OCI-LY7 (cell line): ENCODE measurements around the gene GIMAP8. TPM values are rescaled to one million over a fixed set of nuclear protein-coding genes. Genes with fewer than 3 reads are reported as not detected.
"Not testable (repeated sequence)": the region's sequence is repeated elsewhere in the genome, so short reads cannot be mapped to it uniquely, and the experiment has no call there.

Experiments used
- BruUV-seq: library from RNA; stranded (reverse); fragments of 400-500 nt; replicated peaks from 2 replicates; lab custom pipeline; 2021; lab: Mats Ljungman, UMichigan
- CTCF ChIA-PET: fragments of 300-600 bp; sonication (Branson Sonifier 250); formaldehyde crosslinking; loops from one replicate; lab custom pipeline; 2022; ENCODE audit warnings: antibody characterized with exemption; ENCODE audit not compliant: unreplicated experiment; lab: Charles Lee
- POLR2A ChIA-PET: fragments of 300-600 bp; sonication (Branson Sonifier 250); formaldehyde crosslinking; loops from one replicate; lab custom pipeline; 2022; ENCODE audit warnings: antibody characterized with exemption; lab: Charles Lee
- DNase-seq: peaks from one replicate; pipeline ENCODE4 v3.0.0-alpha.2; 2015; ENCODE audit warnings: low spot score
- H2AFZ ChIP-seq: fragments of 200-600 bp; sonication (generic), shearing (Covaris generic); 2 replicates; pipeline ENCODE4 v1.6.1; 2014; ENCODE audit warnings: mild to moderate bottlenecking, antibody characterized with exemption, low read length, moderate library complexity
- H3K27ac ChIP-seq: fragments of 200-600 bp; sonication (generic); 2 replicates; pipeline ENCODE4 v1.5.1; 2014; ENCODE audit warnings: mixed run types, low read depth, mild to moderate bottlenecking, moderate library complexity, low read length, inconsistent platforms; ENCODE audit not compliant: poor library complexity, severe bottlenecking
- H3K36me3 ChIP-seq: fragments of 200-600 bp; sonication (generic); 2 replicates; pipeline ENCODE4 v1.6.1; 2014; ENCODE audit warnings: mild to moderate bottlenecking, antibody characterized with exemption, low read length, moderate library complexity, mixed read lengths; ENCODE audit not compliant: insufficient read depth
- H3K4me1 ChIP-seq: fragments of 200-600 bp; sonication (generic); 2 replicates; pipeline ENCODE4 v1.5.1; 2014; ENCODE audit warnings: mild to moderate bottlenecking, low read length; ENCODE audit not compliant: insufficient read depth, poor library complexity, severe bottlenecking
- H3K4me2 ChIP-seq: fragments of 200-600 bp; sonication (generic); 2 replicates; pipeline ENCODE4 v1.6.1; 2014; ENCODE audit warnings: mild to moderate bottlenecking, low read length
- H3K4me3 ChIP-seq: fragments of 200-600 bp; sonication (generic); 2 replicates; pipeline ENCODE4 v1.5.1; 2014; ENCODE audit warnings: mild to moderate bottlenecking, low read depth, low read length; ENCODE audit not compliant: poor library complexity, severe bottlenecking
- H3K79me2 ChIP-seq: fragments of 200-600 bp; sonication (generic); 2 replicates; pipeline ENCODE4 v1.6.1; 2016; ENCODE audit warnings: low read depth, mild to moderate bottlenecking, low read length, moderate library complexity, mixed read lengths; ENCODE audit not compliant: insufficient read depth
- H3K9me2 ChIP-seq: fragments of 200-600 bp; sonication (generic); 2 replicates; pipeline ENCODE4 v1.6.1; 2016; ENCODE audit warnings: mild to moderate bottlenecking, low read length, mixed read lengths; ENCODE audit not compliant: insufficient read depth
- H3K9me3 ChIP-seq: fragments of 200-600 bp; sonication (generic); 2 replicates; pipeline ENCODE4 v1.6.1; 2014; ENCODE audit warnings: mild to moderate bottlenecking, mixed run types, low read length, mixed read lengths
- H4K20me1 ChIP-seq: fragments of 200-600 bp; sonication (generic); 2 replicates; pipeline ENCODE4 v1.6.1; 2014; ENCODE audit warnings: mild to moderate bottlenecking, antibody characterized with exemption, low read length, moderate library complexity, mixed read lengths; ENCODE audit not compliant: insufficient read depth
- EZH2phosphoT487 ChIP-seq: fragments of 200-600 bp; sonication (generic); IDR thresholded peaks from 2 replicates; pipeline ENCODE4 v1.6.1; 2018; ENCODE audit warnings: low read depth, borderline replicate concordance, mild to moderate bottlenecking, mixed run types, antibody characterized with exemption, low read length, moderate library complexity, mixed read lengths
- intact Hi-C: fragments of 100-400 bp; cut with micrococcal nuclease; formaldehyde crosslinking; loops from one replicate; pipeline ENCODE4 v1.10.0; 2022; ENCODE audit not compliant: unreplicated experiment
- total RNA-seq, 2 experiments: library from RNA; depleted of rRNA in 1 of 2; stranded (reverse); fragments of >200 nt in 1 of 2; shearing (Covaris generic) in 1 of 2; gene quantifications; 2 replicates each; pipeline ENCODE4 v1.2.3, GENCODE V29; 2014 to 2022
- TF ChIP-seq, protein P1 (sequence below): fragments of 200-600 bp; sonication (generic); conservative IDR thresholded peaks from 2 replicates; pipeline ENCODE4 v1.5.1; 2014; ENCODE audit warnings: mild to moderate bottlenecking, antibody characterized with exemption, low read length, moderate library complexity, mixed read lengths

Gene GIMAP8
- total RNA-seq, 2 experiments from 2014 or later: not detected

DNA sequence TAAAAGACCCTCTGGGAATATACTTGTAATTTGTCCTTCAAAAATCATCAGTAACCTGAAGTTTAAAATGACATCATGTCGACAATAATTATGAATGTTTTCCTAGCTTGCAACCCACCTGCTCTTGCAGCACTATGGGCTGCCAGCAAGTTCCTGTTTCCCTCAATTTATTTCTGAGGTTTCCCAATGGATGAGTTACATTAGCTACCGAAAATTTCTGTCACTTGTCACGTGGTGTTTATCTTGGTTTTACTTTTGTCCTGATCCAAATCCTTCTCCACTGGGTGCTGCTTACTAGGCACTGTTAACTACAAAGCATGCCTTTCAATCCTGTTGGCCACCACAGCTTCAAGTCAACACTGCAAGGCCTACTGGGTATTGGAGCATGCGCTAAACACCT lies 31.5 kb downstream of the GIMAP8 start:
- no peak overlapping the region for H3K4me2 ChIP-seq
- H3K9me2 ChIP-seq: no peaks in the 10 kb centered on the region
- no peaks in the 10 kb centered on the region for H4K20me1 ChIP-seq
- H3K27ac ChIP-seq: no peak overlapping the region
- H2AFZ ChIP-seq: no peak overlapping the region
- no TSS peak for BruUV-seq
- CTCF ChIA-PET: no interaction called here
- POLR2A ChIA-PET: no interaction called here
- no peak for DNase-seq
- H3K4me1 ChIP-seq: no peaks in the 10 kb centered on the region
- H3K4me3 ChIP-seq: no peak overlapping the region
- no peaks in the 10 kb centered on the region for H3K36me3 ChIP-seq
- H3K79me2 ChIP-seq: no peaks in the 10 kb centered on the region
- H3K9me3 ChIP-seq: no peaks in the 10 kb centered on the region
- TF ChIP-seq EZH2phosphoT487: no peak
- TF ChIP-seq, protein P1, sequence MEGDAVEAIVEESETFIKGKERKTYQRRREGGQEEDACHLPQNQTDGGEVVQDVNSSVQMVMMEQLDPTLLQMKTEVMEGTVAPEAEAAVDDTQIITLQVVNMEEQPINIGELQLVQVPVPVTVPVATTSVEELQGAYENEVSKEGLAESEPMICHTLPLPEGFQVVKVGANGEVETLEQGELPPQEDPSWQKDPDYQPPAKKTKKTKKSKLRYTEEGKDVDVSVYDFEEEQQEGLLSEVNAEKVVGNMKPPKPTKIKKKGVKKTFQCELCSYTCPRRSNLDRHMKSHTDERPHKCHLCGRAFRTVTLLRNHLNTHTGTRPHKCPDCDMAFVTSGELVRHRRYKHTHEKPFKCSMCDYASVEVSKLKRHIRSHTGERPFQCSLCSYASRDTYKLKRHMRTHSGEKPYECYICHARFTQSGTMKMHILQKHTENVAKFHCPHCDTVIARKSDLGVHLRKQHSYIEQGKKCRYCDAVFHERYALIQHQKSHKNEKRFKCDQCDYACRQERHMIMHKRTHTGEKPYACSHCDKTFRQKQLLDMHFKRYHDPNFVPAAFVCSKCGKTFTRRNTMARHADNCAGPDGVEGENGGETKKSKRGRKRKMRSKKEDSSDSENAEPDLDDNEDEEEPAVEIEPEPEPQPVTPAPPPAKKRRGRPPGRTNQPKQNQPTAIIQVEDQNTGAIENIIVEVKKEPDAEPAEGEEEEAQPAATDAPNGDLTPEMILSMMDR: no peak
- intact Hi-C loops: no loop called here

DNA sequence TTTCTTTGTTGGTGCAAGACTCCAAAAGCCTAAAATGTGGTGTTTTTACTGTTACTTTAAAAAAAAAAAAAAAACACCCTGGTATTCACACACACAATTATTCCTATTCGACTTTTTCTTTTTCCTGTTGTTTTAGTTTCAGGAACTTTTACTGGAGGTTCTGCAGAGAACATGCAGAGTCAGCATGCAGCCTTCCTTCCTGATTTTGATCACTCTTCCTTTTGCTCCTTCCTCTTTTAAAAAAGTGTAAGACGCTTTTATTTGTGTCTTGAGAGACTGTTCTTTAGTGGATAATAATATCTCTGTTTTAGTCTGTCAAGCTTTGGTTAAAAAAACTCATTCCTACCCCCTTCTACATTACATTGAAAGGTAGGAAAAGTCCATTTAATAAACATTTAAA lies 33.1 kb downstream of the GIMAP8 start:
- H3K4me1 ChIP-seq, H3K79me2 ChIP-seq, intact Hi-C loops, H3K4me2 ChIP-seq, H3K9me2 ChIP-seq, H2AFZ ChIP-seq, CTCF ChIA-PET, H3K4me3 ChIP-seq, BruUV-seq, H3K36me3 ChIP-seq, H3K9me3 ChIP-seq, POLR2A ChIA-PET, H3K27ac ChIP-seq, DNase-seq, H4K20me1 ChIP-seq: not testable (repeated sequence)

DNA sequence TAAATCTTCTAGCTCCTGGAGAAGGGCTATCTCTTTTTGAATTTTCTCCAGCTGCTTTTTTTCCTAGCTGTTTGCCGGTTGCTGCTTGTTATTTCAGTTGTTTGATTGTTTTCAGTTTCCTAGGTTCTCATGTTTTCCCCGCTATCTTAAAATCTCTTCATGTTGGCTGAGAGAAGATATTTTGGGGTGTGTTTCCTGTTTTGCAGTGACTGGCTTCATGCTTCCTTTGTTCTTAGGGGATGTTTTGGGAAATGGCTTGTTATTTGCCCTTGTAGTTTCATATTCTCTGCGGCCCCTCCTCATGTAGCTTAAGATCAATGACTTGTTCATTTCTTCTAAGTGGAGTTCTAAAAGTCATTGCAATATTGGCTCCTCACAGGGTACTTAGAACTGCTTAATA lies 33.6 kb downstream of the GIMAP8 start:
- H2AFZ ChIP-seq, H3K79me2 ChIP-seq, H3K4me2 ChIP-seq, DNase-seq, BruUV-seq, H3K4me3 ChIP-seq, POLR2A ChIA-PET, intact Hi-C loops, H3K4me1 ChIP-seq, H3K27ac ChIP-seq, H4K20me1 ChIP-seq, H3K9me2 ChIP-seq, H3K36me3 ChIP-seq, CTCF ChIA-PET, H3K9me3 ChIP-seq: not testable (repeated sequence)

DNA sequence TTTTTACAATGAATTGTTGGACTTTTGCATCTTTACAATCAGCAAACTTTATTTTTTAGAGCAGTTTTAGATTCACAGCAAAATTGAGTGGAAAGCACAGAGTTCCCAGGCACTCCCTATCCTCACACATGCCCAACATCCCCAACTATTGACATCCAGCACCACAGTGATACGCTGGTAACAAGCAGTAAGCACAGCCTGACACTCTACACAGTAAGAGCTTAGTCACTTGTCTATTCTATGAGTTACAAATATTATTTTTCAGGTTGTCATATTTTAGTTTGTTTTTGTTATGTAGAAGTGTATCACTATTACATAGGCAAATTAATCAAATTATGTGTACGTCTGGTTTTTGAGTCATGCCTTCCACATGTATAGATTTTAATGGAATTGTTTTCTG lies 37.2 kb downstream of the GIMAP8 start:
- no peaks in the 10 kb centered on the region for H3K9me3 ChIP-seq
- no peaks in the 10 kb centered on the region for H4K20me1 ChIP-seq
- no peak overlapping the region for H3K4me3 ChIP-seq
- H3K79me2 ChIP-seq: no peaks in the 10 kb centered on the region
- no peak overlapping the region for H2AFZ ChIP-seq
- POLR2A ChIA-PET: no interaction called here
- no peaks in the 10 kb centered on the region for H3K36me3 ChIP-seq
- TF ChIP-seq, protein P1: no peak
- TF ChIP-seq EZH2phosphoT487: no peak
- no peak overlapping the region for H3K27ac ChIP-seq
- DNase-seq: no peak
- BruUV-seq: no TSS peak
- no peaks in the 10 kb centered on the region for H3K4me1 ChIP-seq
- H3K9me2 ChIP-seq: no peaks in the 10 kb centered on the region
- H3K4me2 ChIP-seq: no peak overlapping the region
- intact Hi-C loops: no loop called here
- CTCF ChIA-PET: no interaction called here
